Caki2 (cell line): ENCODE measurements around the gene CRHBP. TPM values are rescaled to one million over a fixed set of nuclear protein-coding genes. Genes with fewer than 3 reads are reported as not detected.
"Not testable (repeated sequence)": the region's sequence is repeated elsewhere in the genome, so short reads cannot be mapped to it uniquely, and the experiment has no call there.

Experiments used
- DNase-seq: peaks from one replicate; pipeline ENCODE4 v3.0.0-alpha.2; 2015; ENCODE audit warnings: low read depth
- in situ Hi-C: cut with HindIII; loops from 2 replicates; pipeline ENCODE4 v1.10.0; 2016; ENCODE audit warnings: low sequenced_read_pairs, low pct_unique_long_range_greater_than_20kb, mixed read lengths
- total RNA-seq: library from RNA; depleted of rRNA; stranded (reverse); fragments of >200 nt; shearing (Covaris generic); gene quantifications from 2 replicates; pipeline ENCODE4 v1.2.3, GENCODE V29; 2014; ENCODE audit warnings: low replicate concordance; rRNA removed

CRHBP gene
- not detected in 2 replicates for total RNA-seq

- in situ Hi-C loops: no loop called here
- no peak for DNase-seq
These were observed at the start of gene CRHBP for GRCh38 chr5:76952795-76953536. TSS of gene CRHBP (plus strand) at chr5:76953045. CDS start at chr5:76953135, 90 bp downstream.

GRCh38 chr5:76908166-76908565 is 44.7 kb upstream of the CRHBP start:
- in situ Hi-C loops: no loop called here
- no peak for DNase-seq

- DNase-seq, in situ Hi-C loops: not testable (repeated sequence)
These were observed 42.4 kb upstream of the CRHBP start for GRCh38 chr5:76910344-76910933.

GRCh38 chr5:76914671-76915070 is 38.2 kb upstream of the CRHBP start:
- DNase-seq, in situ Hi-C loops: not testable (repeated sequence)

- in situ Hi-C loops: no loop called here
- DNase-seq: no peak
These were observed 34.3 kb upstream of the CRHBP start for GRCh38 chr5:76918539-76918938.

- in situ Hi-C loops: no loop called here
- DNase-seq: no peak
These were observed 32.4 kb upstream of the CRHBP start for GRCh38 chr5:76920491-76920890.

GRCh38 chr5:76926329-76927105 is 26.3 kb upstream of the CRHBP start:
- DNase-seq: no peak
- in situ Hi-C loops: no loop called here

- in situ Hi-C loops: no loop called here
- DNase-seq: no peak
These were observed 24.9 kb upstream of the CRHBP start for GRCh38 chr5:76927961-76928360.

- in situ Hi-C loops: no loop called here
- no peak for DNase-seq
These were observed 22.8 kb upstream of the CRHBP start for GRCh38 chr5:76930083-76930482.

- in situ Hi-C loops: no loop called here
- no peak for DNase-seq
These were observed 14.7 kb upstream of the CRHBP start for GRCh38 chr5:76938177-76938576.

GRCh38 chr5:76941000-76941399 is 11.8 kb upstream of the CRHBP start:
- in situ Hi-C loops: no loop called here
- DNase-seq: no peak

GRCh38 chr5:76941442-76941841 is 11.4 kb upstream of the CRHBP start:
- DNase-seq: no peak
- in situ Hi-C loops: no loop called here

GRCh38 chr5:76942581-76942980 is 10.3 kb upstream of the CRHBP start:
- DNase-seq: no peak
- in situ Hi-C loops: no loop called here

- DNase-seq: no peak
- in situ Hi-C loops: no loop called here
These were observed 9.8 kb upstream of the CRHBP start for GRCh38 chr5:76943006-76943405.

- DNase-seq: no peak
- in situ Hi-C loops: no loop called here
These were observed 8.2 kb upstream of the CRHBP start for GRCh38 chr5:76944638-76945037.

- in situ Hi-C loops, DNase-seq: not testable (repeated sequence)
These were observed 7.6 kb upstream of the CRHBP start for GRCh38 chr5:76945238-76945637.

GRCh38 chr5:76946090-76946489 is 6.8 kb upstream of the CRHBP start:
- in situ Hi-C loops: no loop called here
- no peak for DNase-seq

- no peak for DNase-seq
- in situ Hi-C loops: no loop called here
These were observed 5.8 kb upstream of the CRHBP start for GRCh38 chr5:76947082-76947503.
